Measurements from ENCODE around the gene PARD6A.

Gene PARD6A, protein sequence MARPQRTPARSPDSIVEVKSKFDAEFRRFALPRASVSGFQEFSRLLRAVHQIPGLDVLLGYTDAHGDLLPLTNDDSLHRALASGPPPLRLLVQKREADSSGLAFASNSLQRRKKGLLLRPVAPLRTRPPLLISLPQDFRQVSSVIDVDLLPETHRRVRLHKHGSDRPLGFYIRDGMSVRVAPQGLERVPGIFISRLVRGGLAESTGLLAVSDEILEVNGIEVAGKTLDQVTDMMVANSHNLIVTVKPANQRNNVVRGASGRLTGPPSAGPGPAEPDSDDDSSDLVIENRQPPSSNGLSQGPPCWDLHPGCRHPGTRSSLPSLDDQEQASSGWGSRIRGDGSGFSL

DNA sequence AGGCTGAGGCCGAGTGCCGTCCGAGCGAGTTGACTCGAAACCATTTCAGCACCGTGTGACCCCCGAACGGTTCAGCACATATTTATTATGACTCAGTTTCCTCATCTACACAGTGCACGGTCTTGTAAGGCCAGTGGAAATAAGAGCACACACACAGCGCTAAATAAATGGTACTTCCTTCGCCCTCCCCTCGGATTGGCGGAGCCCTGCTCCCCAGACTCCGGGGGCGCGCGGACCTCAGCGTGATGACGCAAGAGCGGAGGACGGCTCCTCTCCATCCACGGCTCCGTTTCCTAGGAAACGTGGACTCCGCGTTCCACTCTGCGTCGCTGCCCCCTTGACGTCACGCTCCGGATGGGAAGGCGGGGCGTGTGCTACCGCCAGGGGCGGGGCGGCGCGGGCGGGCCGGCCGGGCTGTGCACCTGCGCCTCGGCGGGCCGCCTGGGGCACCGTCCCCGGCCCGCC lies at the start of gene PARD6A:
Gene PARD6A (plus strand): TSS at position 397 of the 465 bp plus-strand sequence. CDS start 79 bp downstream, outside the sequence.
- peak; percentile 92 for DNase-seq

DNA sequence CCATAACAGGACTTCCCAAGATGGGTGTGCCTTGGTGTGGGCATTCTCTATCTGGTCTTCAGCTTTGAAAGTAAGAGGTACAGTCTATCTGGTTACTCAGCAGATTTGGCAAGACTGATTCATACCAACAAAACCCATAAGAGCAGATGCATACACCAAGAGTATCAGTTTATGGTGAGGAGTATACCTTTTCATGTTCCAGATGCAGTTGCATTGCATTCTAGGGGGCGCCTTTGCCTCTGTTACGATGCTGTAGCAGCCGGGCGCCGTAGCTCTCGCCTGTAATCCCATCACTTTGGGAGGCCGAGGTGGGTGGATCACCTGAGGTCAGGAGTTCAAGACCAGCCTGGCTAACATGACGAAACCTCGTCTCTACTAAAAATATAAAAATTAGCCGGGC lies 47.0 kb upstream of the PARD6A start:
- no peak for DNase-seq

DNA sequence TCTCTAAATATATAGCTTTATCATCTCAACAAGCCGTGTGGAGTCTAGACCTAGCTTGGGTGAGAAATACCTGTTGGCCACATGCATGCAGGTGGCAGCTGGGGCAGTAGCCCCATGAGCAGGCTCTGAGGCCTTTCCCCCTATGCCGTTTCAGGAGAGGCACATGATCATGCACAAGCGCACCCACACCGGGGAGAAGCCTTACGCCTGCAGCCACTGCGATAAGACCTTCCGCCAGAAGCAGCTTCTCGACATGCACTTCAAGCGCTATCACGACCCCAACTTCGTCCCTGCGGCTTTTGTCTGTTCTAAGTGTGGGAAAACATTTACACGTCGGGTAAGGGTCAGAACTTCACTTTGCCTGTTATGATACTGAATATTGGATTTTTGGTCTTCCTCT lies 32.5 kb upstream of the PARD6A start:
- no peak for DNase-seq

DNA sequence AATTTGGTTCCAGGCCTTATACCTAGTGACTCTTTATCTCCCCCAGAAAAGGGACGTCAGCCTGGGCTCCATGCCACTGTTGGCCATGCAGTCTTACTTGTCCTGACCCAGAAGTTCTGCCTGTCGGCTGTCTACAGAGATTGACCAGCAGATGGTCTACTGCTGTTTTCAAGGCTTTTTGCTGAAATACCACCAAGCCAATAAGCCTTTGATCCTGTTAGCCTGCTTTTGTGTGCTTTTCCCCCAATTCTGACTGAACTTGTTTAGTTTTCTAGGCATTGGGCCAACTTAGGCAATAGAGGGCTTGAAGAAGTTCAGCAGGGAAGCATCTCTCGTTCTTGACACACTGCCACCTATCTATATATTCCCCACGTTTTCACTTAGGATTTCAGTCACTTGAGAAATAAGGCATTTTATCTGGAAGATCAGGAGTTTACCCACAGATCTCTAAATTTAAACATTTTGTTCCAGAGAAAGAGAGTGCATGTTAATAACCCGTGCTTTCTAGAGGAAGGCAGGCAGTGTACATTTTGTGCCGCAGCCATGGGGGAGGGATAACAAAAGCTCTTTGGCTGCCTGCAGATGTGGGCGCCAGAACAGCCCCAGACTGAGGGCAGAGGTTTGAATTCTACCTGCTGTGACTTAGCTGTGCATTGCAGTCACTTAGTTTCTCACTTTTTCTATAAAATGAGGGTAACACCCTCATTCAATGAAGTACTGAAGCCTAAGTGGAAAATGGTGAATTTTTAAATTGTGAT lies 28.2 kb upstream of the PARD6A start:
- no peak for DNase-seq

DNA sequence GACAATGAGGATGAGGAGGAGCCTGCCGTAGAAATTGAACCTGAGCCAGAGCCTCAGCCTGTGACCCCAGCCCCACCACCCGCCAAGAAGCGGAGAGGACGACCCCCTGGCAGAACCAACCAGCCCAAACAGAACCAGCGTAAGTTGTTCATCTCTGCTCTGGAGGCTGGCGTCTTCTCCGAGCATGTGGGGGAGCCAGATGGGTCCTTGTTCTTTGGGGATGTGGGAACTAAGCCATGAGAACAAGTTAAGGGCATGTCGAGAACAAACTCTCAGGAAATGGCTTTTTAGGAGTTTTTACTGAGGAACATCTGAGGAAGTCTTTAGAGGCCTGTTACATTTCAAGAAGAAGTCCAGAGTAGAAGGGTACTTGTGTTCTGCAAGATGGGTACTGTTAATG lies 24.0 kb upstream of the PARD6A start:
- no peak for DNase-seq

DNA sequence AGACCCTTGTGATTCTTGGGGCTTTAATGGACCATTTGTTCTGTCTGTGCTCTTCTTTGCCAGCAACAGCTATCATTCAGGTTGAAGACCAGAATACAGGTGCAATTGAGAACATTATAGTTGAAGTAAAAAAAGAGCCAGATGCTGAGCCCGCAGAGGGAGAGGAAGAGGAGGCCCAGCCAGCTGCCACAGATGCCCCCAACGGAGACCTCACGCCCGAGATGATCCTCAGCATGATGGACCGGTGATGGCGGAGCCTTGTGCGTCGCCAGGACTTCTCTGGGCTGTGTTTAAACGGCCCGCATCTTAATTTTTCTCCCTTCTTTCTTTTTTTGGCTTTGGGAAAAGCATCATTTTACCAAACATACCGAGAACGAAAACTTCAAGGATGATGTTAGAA lies 23.1 kb upstream of the PARD6A start:
- DNase-seq = no peak

DNA sequence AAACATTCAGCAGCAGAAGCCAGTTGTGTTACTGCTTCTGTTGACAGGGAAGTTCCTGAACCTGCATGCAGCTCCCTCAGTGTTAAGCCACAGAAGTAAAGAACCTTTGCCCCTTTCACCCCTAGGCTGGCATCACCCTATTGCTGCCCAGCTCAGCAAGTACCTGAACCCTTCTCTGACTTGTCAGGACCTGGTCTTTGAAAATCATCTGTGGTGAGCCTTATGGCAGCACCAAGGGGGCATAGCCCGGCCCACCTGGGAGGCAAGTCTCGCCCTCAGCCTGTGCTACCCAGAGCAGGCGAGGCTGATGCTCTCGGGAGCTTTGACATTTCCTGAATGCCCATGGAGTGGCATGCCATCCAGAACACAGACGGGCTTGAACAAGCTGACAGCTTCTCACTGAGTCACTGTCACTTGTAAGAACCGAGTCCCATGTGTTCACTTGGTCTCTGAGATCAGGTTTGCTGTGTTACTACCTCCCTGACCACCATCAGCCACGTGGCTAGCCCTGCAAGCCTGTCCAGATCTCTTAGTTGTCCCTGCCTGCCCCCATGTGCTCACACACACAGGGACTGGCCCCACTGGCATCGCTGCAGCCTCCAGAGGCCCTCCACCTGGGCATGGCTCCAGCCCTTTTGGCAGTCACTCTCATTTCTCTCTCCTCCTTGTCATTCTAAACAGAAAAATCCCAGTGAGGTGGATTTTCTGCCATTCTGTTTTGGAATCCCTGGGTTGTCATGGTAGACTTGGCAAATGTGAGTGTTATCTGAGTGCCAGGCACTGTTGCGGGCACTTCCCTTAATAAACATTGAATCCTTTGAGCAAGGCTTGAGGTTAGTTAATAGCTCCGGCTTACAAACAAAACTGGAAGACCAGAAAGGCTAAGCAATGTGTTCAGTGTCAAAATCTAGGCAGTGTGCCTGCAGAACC lies 18.7 kb upstream of the PARD6A start:
- no peak for DNase-seq

DNA sequence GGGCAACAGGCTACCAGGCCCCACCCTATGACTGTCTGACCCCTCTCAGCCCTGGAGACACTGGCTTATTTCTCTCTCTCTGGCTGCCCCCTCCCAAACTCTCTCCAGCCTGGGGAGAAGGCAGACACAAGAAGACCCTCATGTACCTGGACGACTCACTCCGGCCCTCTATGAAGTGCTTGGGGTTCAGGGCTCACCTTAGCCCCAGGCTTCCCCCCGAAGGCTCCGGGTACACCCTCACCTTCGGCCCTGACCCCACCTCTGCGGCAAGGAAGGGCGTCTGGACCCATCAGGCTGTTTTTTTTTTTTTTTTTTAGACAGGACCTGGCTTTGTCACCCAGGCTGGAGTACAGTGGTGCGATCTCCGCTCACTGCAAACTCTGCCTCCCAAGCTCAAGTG lies 16.7 kb upstream of the PARD6A start:
- DNase-seq = no peak

DNA sequence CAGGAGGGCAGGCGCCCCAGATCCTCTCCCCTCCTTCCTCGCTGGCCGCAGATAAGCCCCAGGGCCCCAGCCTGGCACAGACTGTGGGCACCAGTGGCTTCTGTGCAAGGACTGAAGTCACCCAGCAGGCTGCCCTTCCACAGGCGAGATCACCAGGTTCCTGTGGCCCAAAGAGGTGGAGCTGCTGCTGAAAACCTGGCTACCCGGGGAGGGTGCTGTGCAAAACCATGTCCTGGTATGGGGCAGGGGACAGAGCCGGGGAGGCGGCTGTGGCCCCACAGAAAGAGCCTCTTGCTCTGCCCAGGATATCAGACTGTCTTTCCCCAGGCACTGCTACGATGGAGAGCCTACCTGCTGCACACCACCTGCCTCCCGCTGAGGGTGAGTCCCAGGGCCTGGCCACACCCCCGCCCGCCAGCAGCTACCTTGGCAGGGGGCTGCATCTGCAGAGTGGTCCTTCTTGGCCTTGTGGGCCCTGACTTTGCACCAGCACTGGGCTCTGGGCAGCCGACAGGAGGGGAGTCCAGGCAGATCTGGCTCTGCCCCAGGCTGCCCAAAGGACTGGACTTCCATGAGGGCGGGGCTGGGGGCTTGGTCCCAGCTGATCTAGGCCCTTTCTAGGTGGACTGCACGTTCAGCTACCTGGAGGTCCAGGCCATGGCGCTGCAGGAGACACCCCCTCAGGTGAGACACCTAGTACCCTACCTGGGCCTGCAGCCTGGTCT lies 15.2 kb upstream of the PARD6A start:
- DNase-seq = no peak

DNA sequence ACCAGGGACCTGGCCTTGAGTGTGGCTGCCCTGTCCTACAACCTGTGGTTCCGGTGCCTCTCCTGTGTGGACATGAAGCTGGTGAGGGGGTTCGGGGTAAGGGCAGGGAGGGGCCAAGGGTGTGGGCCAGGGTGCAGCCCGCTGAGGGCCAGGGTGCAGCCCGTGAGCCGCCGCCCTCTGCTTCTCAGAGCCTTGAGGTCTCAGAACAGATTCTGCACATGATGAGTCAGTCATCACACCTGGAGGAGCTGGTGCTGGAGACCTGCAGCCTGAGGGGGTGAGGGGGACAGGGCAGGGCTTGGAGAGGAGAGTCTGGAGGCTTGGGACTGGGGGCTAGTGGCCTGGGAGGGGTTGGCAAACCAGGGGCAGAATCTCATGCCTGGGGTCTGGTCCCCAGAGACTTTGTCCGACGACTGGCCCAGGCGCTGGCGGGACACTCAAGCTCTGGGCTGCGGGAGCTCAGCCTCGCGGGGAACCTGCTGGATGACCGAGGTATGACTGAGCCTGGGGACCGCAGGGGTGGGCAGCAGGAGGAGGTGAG lies 13.6 kb upstream of the PARD6A start:
- no peak for DNase-seq

DNA sequence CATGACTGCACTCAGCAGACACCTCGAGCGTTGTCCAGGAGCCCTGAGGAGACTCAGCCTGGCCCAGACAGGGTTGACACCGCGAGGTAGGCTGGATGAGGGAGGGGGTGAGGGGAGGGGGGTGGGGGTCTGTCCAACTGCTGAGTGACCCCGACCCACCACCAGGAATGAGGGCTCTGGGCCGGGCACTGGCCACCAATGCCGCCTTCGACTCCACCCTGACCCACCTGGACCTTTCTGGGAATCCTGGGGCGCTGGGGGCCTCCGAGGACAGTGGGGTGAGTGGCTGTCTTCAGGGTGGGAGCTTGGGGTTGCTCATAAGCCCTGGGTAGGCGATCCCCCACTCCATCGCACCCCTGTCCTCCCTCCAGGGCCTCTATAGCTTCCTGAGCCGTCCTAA lies 13.1 kb upstream of the PARD6A start:
- no peak for DNase-seq

DNA sequence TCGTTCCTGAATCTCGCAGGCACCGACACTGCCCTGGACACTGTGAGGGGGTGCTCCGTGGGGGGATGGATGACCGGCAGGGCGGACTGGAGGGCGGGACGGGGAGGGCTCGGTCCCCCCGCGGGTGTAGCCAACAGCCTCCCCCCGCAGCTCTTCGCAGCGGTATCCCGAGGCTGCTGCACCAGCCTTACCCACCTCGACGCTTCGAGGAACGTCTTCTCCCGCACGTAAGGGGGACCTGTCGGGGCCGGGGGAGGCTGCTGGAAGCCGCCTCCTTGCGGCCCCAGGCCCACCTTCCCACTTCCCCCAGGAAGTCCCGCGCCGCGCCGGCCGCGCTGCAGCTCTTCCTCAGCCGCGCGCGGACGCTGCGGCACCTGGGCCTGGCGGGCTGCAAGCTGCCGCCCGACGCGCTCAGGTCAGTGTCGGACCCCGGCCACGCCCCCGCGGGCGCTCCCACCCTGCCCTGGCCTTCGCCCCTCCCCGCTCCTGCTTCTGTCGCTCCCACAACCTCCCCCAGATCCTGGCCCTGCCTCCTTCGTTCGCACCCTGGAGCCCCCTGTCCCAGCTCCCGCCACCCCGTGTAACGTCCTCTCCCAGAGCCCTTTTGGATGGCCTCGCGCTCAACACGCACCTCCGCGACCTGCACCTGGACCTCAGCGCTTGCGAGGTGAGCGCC lies 12.5 kb upstream of the PARD6A start:
- no peak for DNase-seq

DNA sequence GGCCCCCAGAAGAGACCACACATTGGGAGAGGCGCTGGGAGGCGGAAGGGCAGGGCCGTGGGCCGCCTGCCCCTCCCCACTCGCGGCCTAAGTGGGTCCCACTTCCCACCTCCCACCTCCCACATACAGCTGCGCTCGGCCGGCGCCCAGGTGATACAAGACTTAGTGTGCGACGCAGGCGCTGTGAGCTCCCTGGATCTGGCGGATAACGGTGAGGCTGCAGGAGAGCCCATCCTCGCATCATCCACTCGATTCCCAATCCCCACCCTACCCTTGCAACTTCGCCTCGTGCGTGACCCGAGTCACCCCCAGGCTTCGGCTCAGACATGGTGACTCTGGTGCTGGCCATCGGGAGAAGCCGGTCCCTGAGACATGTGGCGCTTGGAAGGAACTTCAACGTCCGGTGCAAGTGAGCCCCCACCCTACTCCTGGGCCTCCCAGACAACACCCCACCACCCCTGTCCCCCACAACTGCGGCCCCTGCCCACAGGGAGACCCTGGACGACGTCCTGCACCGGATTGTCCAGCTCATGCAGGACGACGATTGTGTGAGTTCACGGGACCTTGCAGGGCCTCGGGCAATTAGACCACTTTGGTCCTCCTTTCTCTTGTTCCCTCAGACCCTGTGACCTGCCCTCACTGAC lies 11.9 kb upstream of the PARD6A start:
- no peak for DNase-seq

DNA sequence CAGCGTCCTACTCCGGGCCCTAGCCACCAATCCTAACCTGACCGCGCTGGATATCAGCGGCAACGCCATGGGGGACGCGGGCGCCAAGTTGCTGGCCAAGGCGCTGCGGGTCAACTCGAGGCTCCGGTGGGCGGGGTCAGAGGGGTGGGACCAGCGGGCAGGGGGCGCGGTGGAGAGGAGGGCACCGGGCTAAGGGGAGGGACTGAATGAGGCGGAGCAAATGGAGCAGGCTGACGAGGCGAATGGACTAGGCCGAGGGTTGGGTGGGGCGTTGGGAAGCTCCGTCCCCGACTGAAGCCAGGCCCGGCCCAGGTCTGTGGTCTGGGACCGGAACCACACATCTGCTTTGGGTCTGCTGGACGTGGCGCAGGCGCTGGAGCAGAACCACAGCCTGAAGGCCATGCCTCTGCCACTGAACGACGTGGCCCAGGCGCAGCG lies 11.2 kb upstream of the PARD6A start:
- DNase-seq = no peak

DNA sequence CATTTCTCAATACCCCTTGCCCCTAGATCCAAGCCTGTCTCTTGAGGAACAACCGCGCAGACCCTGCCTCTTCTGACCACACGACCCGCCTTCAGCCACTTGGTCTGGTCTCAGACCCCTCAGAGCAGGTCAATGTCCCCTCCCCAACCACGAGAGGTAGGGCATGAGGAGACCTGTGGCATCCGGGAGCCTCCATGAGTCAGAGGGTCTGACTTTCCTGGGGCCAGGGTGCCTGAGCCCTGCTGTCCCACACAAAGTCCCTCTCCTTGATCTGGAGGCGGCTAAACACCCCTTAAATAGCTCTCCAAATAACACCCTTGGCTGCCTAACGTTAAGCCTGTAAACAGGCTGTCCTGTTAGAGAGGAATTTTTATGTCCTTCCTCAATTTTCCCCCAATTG lies 10.7 kb upstream of the PARD6A start:
- no peak for DNase-seq

DNA sequence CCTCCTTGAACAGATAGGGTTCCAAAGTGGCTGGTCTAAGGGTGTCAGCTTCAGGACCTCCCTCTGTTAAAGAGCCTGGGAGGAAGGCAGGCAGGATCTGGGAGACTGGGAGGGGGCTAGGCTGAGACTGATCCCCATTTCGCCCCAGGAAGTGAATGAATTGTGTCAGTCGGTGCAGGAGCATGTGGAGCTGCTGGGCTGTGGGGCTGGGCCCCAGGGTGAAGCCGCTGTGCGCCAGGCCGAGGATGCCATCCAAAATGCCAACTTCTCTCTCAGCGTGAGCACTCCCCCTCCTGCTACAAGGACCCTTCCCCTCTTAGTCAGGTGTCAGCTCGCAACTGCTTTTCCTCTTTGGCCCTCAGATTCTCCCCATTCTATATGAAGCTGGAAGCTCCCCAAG lies 9.7 kb upstream of the PARD6A start:
- no peak for DNase-seq

DNA sequence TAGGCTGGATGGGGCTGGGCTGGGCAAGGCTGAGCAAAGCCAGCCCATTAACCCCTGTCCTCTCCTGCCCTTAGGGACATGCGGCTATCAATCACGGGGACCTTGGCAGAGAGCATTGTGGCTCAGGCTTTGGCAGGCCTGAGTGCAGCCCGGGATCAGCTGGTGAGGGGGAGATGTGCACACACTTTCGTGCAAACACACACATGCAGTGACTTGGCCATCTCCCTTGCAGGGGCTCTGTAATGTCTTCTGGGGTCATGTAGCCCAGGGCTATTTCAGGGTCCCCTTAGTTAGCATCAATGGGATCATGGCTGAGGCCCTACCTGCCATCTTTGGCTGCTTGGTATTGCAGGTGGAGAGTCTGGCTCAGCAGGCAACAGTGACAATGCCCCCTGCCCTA lies 8.9 kb upstream of the PARD6A start:
- DNase-seq = no peak

DNA sequence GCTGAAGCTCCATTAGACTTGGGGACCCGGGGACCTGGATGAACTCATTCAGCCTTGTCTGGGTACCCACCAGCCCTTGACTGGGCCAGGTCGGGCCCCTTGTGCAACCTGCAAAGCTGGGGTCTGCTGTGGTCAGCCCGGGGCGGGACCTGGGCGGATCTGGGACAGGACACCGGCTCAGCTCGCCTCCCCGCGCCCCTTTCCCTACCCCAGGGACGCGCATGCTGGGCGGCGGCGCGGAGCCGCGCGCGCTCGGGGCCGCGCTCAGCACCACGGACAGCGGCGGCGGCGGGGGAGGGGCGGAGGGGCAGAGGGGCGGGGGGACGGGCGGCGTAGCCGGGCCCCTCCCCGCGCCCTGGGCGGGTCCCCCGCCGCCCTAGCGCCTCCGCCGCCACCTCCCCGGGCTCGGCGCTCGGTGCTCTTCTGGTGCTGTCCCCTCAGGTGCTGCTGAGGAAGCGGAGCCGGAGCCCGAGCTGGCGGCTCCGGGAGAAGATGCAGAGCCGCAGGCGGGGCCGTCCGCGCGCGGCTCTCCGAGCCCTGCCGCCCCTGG lies 8.1 kb upstream of the PARD6A start:
- no peak for DNase-seq

DNA sequence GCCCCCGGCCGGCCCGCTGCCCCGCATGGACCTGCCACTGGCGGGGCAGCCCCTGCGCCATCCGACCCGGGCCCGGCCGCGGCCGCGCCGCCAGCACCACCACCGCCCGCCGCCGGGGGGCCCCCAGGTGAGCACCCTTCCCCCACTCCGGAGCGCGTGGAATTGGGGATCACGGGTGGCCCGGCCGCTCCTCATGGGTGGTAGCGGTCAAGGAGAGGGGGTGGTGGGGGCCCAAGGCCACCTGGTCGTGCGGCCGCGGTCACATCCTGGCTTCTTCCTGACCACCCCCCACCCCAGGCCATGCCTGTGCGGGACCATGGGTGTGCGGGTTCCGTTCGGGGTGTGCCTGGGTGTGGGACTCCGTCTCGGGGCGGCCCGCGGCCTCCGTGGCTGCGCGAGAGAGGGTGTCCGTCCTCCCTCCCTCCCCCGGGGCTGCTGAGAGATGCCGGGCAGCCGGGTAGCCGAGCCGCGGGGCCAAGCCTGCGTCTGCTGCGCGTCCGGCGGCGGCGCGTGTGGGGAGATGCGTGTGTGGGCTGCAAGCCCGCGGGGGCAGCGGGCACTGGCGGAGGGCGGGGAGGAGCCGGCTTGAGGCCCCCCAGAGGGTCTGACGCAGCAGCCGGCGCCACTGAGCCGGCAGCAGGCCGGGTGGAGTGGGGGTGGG lies 7.5 kb upstream of the PARD6A start:
- DNase-seq = peak; percentile 31

DNA sequence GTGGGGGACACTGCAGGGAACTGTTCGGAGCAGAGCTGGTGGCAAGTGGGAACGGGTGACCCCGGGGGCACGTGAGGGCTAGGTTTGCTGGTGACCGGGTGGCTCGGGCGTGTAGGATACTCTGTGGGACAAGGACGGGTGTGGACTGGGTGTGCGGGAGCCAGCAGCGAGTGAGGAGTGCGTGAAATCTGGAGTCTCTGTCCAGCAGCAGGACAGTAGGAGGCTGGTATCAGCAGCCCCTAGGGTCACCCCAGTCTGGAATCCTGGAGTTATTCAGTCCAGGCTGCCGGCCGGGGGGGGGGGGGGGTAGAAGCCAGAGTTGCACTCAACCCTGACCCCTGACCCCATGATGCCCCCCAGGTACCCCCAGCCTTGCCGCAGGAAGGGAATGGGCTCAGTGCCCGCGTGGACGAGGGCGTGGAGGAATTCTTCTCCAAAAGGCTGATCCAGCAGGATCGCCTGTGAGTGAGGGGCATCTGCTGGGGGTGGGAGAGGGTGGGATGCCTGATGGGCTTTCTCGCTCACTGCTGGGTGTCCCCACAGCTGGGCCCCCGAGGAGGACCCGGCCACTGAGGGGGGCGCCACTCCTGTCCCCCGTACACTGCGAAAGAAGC lies 6.9 kb upstream of the PARD6A start:
- DNase-seq = no peak

Data from NCI-H2227 treated with DMSO at 0.1 percent for 48 hours (cell line).